ENCODE data around the gene CACNA1B. TPM values are rescaled to one million over a fixed set of nuclear protein-coding genes. Genes with fewer than 3 reads are reported as not detected.

CACNA1B gene
- polyA plus RNA-seq, 2 of the 4 experiments (the other 2 are of a cell fraction), result 0.03 to 0.06 TPM

DNA sequence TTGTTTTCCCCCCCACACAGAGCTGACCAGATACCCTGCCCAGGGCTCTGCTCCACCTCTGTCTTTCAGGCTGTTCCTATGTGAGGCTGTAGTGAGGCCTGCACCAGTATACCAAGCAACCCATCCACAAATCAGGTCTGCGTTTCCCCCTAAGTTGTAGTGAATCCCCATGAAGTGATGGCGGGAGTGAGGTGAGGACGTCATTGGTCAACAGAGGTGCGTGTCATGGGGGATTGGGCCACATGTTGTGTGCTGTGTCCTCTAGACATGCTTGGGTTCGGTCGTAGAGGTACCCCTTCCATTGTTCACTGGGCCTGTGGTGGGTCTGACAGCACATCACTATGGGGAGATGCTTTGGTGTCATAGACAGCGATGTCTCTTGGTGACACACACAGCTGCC lies 184.6 kb downstream of the CACNA1B start:
- Histone ChIP-seq H3K4me2 (no peak overlapping the region), H3K9me3 (no peaks in the 10 kb centered on the region), H3K4me3 (no peak overlapping the region), H3K27ac (no peak overlapping the region), H3K4me1 (no peaks in the 10 kb centered on the region)
- FAIRE-seq (no peak), ATAC-seq (no peak), DNase-seq (ENCODE audit: low read depth in 1 of 2, low spot score in 1 of 2) (no peak)
- POLR2A ChIA-PET, result no interaction called here
- 33% methylated on average over 6 of the region's 7 CpGs for WGBS (ENCODE audit: missing lambda C conversion rate)
- TF ChIP-seq POLR2AphosphoS2 (conservative IDR thresholded peaks at IDR 0.05; ENCODE audit: low read length), result no peak
- no peak for TF ChIP-seq HOXB13 (CRISPR knock-in tag; IDR thresholded peaks at IDR 0.05; ENCODE audit: low read depth)
- TF ChIP-seq, protein P1, sequence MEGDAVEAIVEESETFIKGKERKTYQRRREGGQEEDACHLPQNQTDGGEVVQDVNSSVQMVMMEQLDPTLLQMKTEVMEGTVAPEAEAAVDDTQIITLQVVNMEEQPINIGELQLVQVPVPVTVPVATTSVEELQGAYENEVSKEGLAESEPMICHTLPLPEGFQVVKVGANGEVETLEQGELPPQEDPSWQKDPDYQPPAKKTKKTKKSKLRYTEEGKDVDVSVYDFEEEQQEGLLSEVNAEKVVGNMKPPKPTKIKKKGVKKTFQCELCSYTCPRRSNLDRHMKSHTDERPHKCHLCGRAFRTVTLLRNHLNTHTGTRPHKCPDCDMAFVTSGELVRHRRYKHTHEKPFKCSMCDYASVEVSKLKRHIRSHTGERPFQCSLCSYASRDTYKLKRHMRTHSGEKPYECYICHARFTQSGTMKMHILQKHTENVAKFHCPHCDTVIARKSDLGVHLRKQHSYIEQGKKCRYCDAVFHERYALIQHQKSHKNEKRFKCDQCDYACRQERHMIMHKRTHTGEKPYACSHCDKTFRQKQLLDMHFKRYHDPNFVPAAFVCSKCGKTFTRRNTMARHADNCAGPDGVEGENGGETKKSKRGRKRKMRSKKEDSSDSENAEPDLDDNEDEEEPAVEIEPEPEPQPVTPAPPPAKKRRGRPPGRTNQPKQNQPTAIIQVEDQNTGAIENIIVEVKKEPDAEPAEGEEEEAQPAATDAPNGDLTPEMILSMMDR (IDR thresholded peaks at IDR 0.05), result no peak
- no peak for TF ChIP-seq MAZ (IDR thresholded peaks at IDR 0.05; ENCODE audit: borderline replicate concordance, low read depth, low read length)
- no peak for TF ChIP-seq RAD21 (conservative IDR thresholded peaks at IDR 0.05 in 1 of 2, IDR thresholded peaks at IDR 0.05 in 1 of 2)
- no peak for TF ChIP-seq GATA3 (IDR thresholded peaks at IDR 0.05; ENCODE audit: borderline replicate concordance)
- TF ChIP-seq, protein P2, sequence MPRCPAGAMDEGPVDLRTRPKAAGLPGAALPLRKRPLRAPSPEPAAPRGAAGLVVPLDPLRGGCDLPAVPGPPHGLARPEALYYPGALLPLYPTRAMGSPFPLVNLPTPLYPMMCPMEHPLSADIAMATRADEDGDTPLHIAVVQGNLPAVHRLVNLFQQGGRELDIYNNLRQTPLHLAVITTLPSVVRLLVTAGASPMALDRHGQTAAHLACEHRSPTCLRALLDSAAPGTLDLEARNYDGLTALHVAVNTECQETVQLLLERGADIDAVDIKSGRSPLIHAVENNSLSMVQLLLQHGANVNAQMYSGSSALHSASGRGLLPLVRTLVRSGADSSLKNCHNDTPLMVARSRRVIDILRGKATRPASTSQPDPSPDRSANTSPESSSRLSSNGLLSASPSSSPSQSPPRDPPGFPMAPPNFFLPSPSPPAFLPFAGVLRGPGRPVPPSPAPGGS (IDR thresholded peaks at IDR 0.05), result no peak
- TF ChIP-seq RNF2 (IDR thresholded peaks at IDR 0.05; ENCODE audit: borderline replicate concordance, low read depth), result no peak
- no peak for TF ChIP-seq POLR2A (IDR thresholded peaks at IDR 0.05; ENCODE audit: low read length)
- no peak for TF ChIP-seq HEYL (CRISPR knock-in tag; IDR thresholded peaks at IDR 0.05)
- no peak for TF ChIP-seq JUNB (IDR thresholded peaks at IDR 0.05)
- TF ChIP-seq NFE2L2 (conservative IDR thresholded peaks at IDR 0.05; ENCODE audit: low read length), result no peak
- no peak for TF ChIP-seq ZC3H11A (IDR thresholded peaks at IDR 0.05)
- TF ChIP-seq TFCP2L1 (CRISPR knock-in tag; IDR thresholded peaks at IDR 0.05), result no peak
- no peak for TF ChIP-seq NPAS2 (CRISPR knock-in tag; IDR thresholded peaks at IDR 0.05; ENCODE audit: borderline replicate concordance)
- no peak for TF ChIP-seq SREBF2 (IDR thresholded peaks at IDR 0.05)
- TF ChIP-seq EHF (CRISPR knock-in tag; IDR thresholded peaks at IDR 0.05), result no peak
- no peak for TF ChIP-seq HDAC2 (IDR thresholded peaks at IDR 0.05)
- TF ChIP-seq ESRRA (IDR thresholded peaks at IDR 0.05; ENCODE audit: borderline replicate concordance, low read length), result no peak
- TF ChIP-seq TP53 (CRISPR knock-in tag; IDR thresholded peaks at IDR 0.05), result no peak
- CTCF ChIA-PET, result no interaction called here

DNA sequence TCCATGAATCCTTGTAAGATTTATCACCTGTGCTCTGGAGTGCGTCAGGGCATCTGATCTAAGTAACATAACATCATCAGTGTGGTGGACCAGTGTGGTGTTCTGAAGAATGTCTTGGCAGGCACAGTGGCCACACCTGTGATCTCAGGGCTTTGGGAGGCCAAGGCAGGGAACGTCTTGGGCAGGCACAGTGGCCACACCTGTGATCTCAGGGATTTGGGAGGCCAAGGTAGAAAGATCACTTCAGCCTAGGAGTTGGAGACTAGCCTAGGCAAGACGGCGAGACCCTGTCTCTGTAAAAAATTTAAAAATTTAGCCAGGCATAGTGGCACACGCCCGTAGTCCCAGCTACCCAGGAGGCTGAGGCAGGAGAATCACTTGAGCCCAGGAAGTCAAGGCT lies 185.5 kb downstream of the CACNA1B start:
- ATAC-seq (no peak), DNase-seq (ENCODE audit: low read depth in 1 of 2, low spot score in 1 of 2) (no peak), FAIRE-seq (no peak)
- Histone ChIP-seq H3K9me3 (no peaks in the 10 kb centered on the region), H3K4me2 (no peak overlapping the region), H3K27ac (no peak overlapping the region), H3K4me1 (no peaks in the 10 kb centered on the region), H3K4me3 (no peak overlapping the region)
- TF ChIP-seq MAFK (IDR thresholded peaks at IDR 0.05; ENCODE audit: partially characterized antibody), result no peak
- no peak for TF ChIP-seq CBX2 (IDR thresholded peaks at IDR 0.05; ENCODE audit: borderline replicate concordance, low read depth)
- TF ChIP-seq TFCP2L1 (CRISPR knock-in tag; IDR thresholded peaks at IDR 0.05), result no peak
- no peak for TF ChIP-seq NPAS2 (CRISPR knock-in tag; IDR thresholded peaks at IDR 0.05; ENCODE audit: borderline replicate concordance)
- TF ChIP-seq KDM1A (IDR thresholded peaks at IDR 0.05; ENCODE audit: low read depth), result no peak
- TF ChIP-seq, protein P3, sequence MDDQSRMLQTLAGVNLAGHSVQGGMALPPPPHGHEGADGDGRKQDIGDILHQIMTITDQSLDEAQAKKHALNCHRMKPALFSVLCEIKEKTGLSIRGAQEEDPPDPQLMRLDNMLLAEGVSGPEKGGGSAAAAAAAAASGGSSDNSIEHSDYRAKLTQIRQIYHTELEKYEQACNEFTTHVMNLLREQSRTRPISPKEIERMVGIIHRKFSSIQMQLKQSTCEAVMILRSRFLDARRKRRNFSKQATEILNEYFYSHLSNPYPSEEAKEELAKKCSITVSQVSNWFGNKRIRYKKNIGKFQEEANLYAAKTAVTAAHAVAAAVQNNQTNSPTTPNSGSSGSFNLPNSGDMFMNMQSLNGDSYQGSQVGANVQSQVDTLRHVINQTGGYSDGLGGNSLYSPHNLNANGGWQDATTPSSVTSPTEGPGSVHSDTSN (IDR thresholded peaks at IDR 0.05), result no peak
- TF ChIP-seq FOXS1 (CRISPR knock-in tag; IDR thresholded peaks at IDR 0.05), result no peak
- TF ChIP-seq PHF8 (IDR thresholded peaks at IDR 0.05; ENCODE audit: borderline replicate concordance, low read depth), result no peak
- TF ChIP-seq ZSCAN20 (CRISPR knock-in tag; IDR thresholded peaks at IDR 0.05), result no peak
- TF ChIP-seq, protein P4, sequence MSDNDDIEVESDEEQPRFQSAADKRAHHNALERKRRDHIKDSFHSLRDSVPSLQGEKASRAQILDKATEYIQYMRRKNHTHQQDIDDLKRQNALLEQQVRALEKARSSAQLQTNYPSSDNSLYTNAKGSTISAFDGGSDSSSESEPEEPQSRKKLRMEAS (IDR thresholded peaks at IDR 0.05), result no peak
- no peak for TF ChIP-seq SREBF2 (IDR thresholded peaks at IDR 0.05)
- no peak for TF ChIP-seq MAZ (IDR thresholded peaks at IDR 0.05; ENCODE audit: borderline replicate concordance, low read depth, low read length)
- TF ChIP-seq BHLHE40 (IDR thresholded peaks at IDR 0.05; ENCODE audit: low read depth, low read length), result no peak
- TF ChIP-seq RNF2 (IDR thresholded peaks at IDR 0.05; ENCODE audit: borderline replicate concordance, low read depth), result no peak
- TF ChIP-seq, protein P5, sequence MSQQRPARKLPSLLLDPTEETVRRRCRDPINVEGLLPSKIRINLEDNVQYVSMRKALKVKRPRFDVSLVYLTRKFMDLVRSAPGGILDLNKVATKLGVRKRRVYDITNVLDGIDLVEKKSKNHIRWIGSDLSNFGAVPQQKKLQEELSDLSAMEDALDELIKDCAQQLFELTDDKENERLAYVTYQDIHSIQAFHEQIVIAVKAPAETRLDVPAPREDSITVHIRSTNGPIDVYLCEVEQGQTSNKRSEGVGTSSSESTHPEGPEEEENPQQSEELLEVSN (IDR thresholded peaks at IDR 0.05; ENCODE audit: borderline replicate concordance, low read depth), result no peak
- no peak for TF ChIP-seq RAD21 (conservative IDR thresholded peaks at IDR 0.05 in 1 of 2, IDR thresholded peaks at IDR 0.05 in 1 of 2)
- TF ChIP-seq HDAC2 (IDR thresholded peaks at IDR 0.05), result no peak
- TF ChIP-seq MYC (IDR thresholded peaks at IDR 0.05; ENCODE audit: borderline replicate concordance, low read length), result no peak
- TF ChIP-seq, protein P6, sequence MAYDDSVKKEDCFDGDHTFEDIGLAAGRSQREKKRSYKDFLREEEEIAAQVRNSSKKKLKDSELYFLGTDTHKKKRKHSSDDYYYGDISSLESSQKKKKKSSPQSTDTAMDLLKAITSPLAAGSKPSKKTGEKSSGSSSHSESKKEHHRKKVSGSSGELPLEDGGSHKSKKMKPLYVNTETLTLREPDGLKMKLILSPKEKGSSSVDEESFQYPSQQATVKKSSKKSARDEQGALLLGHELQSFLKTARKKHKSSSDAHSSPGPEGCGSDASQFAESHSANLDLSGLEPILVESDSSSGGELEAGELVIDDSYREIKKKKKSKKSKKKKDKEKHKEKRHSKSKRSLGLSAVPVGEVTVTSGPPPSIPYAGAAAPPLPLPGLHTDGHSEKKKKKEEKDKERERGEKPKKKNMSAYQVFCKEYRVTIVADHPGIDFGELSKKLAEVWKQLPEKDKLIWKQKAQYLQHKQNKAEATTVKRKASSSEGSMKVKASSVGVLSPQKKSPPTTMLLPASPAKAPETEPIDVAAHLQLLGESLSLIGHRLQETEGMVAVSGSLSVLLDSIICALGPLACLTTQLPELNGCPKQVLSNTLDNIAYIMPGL (CRISPR knock-in tag; IDR thresholded peaks at IDR 0.05; ENCODE audit: borderline replicate concordance), result no peak
- TF ChIP-seq SMC3 (IDR thresholded peaks at IDR 0.05), result no peak
- 18% methylated on average over 6 of the region's 6 CpGs for WGBS (ENCODE audit: missing lambda C conversion rate)
- CTCF ChIA-PET, result no interaction called here
- POLR2A ChIA-PET, result no interaction called here
